Hepatocyte (in vitro differentiated cells): ENCODE data around the gene RAP1GAP2. TPM values are rescaled to one million over a fixed set of nuclear protein-coding genes. Genes with fewer than 3 reads are reported as not detected.
A peak's percentile ranks its signal among the peaks of the same experiment; 100 is the strongest.

ENCODE experiments used
- DNase-seq: peaks from one replicate; pipeline ENCODE4 v3.0.0-alpha.2; 2016; ENCODE audit warnings: low spot score
- H2AFZ ChIP-seq: fragments of 200-600 bp; sonication (generic); 2 replicates; pipeline ENCODE4 v1.6.0; 2016; ENCODE audit warnings: antibody characterized with exemption, mild to moderate bottlenecking
- H3K27ac ChIP-seq: fragments of 200-600 bp; sonication (generic); 2 replicates; pipeline ENCODE4 v1.5.1; 2016; ENCODE audit warnings: mild to moderate bottlenecking
- H3K27me3 ChIP-seq: fragments of 200-600 bp; sonication (generic); 2 replicates; pipeline ENCODE4 v1.6.1; 2016
- H3K36me3 ChIP-seq: fragments of 200-600 bp; sonication (generic); replicated peaks from 2 replicates; pipeline ENCODE4 v1.5.1; 2016; ENCODE audit warnings: low read depth; ENCODE audit not compliant: insufficient read depth
- H3K4me1 ChIP-seq: fragments of 200-600 bp; sonication (generic); 2 replicates; pipeline ENCODE4 v1.5.1; 2016; ENCODE audit warnings: mild to moderate bottlenecking, moderate library complexity; ENCODE audit not compliant: insufficient read depth
- H3K4me2 ChIP-seq: fragments of 200-600 bp; sonication (generic); 2 replicates; pipeline ENCODE4 v1.6.0; 2016
- H3K4me3 ChIP-seq: fragments of 200-600 bp; sonication (generic); 2 replicates; pipeline ENCODE4 v1.5.1; 2016; ENCODE audit warnings: mild to moderate bottlenecking
- H3K79me2 ChIP-seq: fragments of 200-600 bp; sonication (generic); 2 replicates; pipeline ENCODE4 v1.6.0; 2017; ENCODE audit warnings: mild to moderate bottlenecking
- H3K9me2 ChIP-seq: fragments of 200-600 bp; sonication (generic); replicated peaks from 2 replicates; pipeline ENCODE4 v1.6.0; 2017; ENCODE audit warnings: mild to moderate bottlenecking; ENCODE audit not compliant: insufficient read depth
- H3K9me3 ChIP-seq: fragments of 200-600 bp; sonication (generic); 2 replicates; pipeline ENCODE4 v1.5.1; 2016; ENCODE audit warnings: low read depth, mild to moderate bottlenecking
- H4K20me1 ChIP-seq: fragments of 200-600 bp; sonication (generic); 2 replicates; pipeline ENCODE4 v1.6.0; 2016; ENCODE audit warnings: mild to moderate bottlenecking; ENCODE audit not compliant: insufficient read depth, poor library complexity, severe bottlenecking
- CTCF ChIP-seq: fragments of 200-600 bp; sonication (generic); IDR thresholded peaks from 2 replicates; pipeline ENCODE4 v1.5.1; 2016; ENCODE audit warnings: antibody characterized with exemption, mild to moderate bottlenecking; ENCODE audit not compliant: poor library complexity
- EZH2 ChIP-seq: fragments of 200-600 bp; sonication (generic); IDR thresholded peaks from 2 replicates; pipeline ENCODE4 v1.6.1; 2016; ENCODE audit warnings: antibody characterized with exemption, mild to moderate bottlenecking, borderline replicate concordance
- EZH2phosphoT487 ChIP-seq: fragments of 200-600 bp; sonication (generic); IDR thresholded peaks from one replicate; pipeline ENCODE4 v1.6.1; 2018; ENCODE audit warnings: antibody characterized with exemption, mild to moderate bottlenecking, low read depth, moderate library complexity; ENCODE audit not compliant: unreplicated experiment, severe bottlenecking
- WGBS: methylation state at CpG from one replicate; pipeline ENCODE4 v1.1.6; 2016; ENCODE audit warnings: low lambda C conversion rate; ENCODE audit errors: missing lambda C conversion rate; 5-methylcytosine and 5-hydroxymethylcytosine counted together
- polyA plus RNA-seq: library from polyadenylated mRNA; unstranded; fragments of >200 nt; fragmentation: Nextera tagmentation; extraction: Ambion mirVana; gene quantifications from 2 replicates; pipeline ENCODE4 v1.2.1, GENCODE V29; 2016
- total RNA-seq: library from RNA; depleted of rRNA; stranded (reverse); fragments of >200 nt; gene quantifications from 2 replicates; pipeline ENCODE4 v1.2.3, GENCODE V29; 2014

The RAP1GAP2 gene
- total and polyA plus RNA-seq, 2 experiments from 2014 or later, result 3.0 to 10.0 TPM

GRCh38 chr17:2931876-2932275 lies 135.6 kb downstream of the RAP1GAP2 start:
- H3K27me3 ChIP-seq, result no peaks in the 10 kb centered on the region
- H3K27ac ChIP-seq, result no peak overlapping the region
- no peaks in the 10 kb centered on the region for H3K79me2 ChIP-seq
- peaks cover 9% of the 10 kb centered on the region for H3K4me1 ChIP-seq
- no peaks in the 10 kb centered on the region for H3K9me3 ChIP-seq
- 76% methylated on average over 10 of the region's 10 CpGs for WGBS
- H3K9me2 ChIP-seq, result no peaks in the 10 kb centered on the region
- DNase-seq, result no peak
- peak overlapping the region; percentile 62 for H3K4me2 ChIP-seq
- no peak for TF ChIP-seq EZH2phosphoT487
- no peak for TF ChIP-seq CTCF
- no peak for TF ChIP-seq EZH2
- no peaks in the 10 kb centered on the region for H3K36me3 ChIP-seq
- no peak overlapping the region for H3K4me3 ChIP-seq
- no peaks in the 10 kb centered on the region for H4K20me1 ChIP-seq
- no peak overlapping the region for H2AFZ ChIP-seq

GRCh38 chr17:2932946-2933345 lies 136.7 kb downstream of the RAP1GAP2 start:
- H3K9me3 ChIP-seq, result no peaks in the 10 kb centered on the region
- H3K4me2 ChIP-seq, result no peak overlapping the region
- H3K9me2 ChIP-seq, result no peaks in the 10 kb centered on the region
- H3K4me3 ChIP-seq, result no peak overlapping the region
- H2AFZ ChIP-seq, result no peak overlapping the region
- no peak overlapping the region for H3K27ac ChIP-seq
- no peak for DNase-seq
- H3K27me3 ChIP-seq, result no peaks in the 10 kb centered on the region
- no peaks in the 10 kb centered on the region for H3K36me3 ChIP-seq
- H3K79me2 ChIP-seq, result no peaks in the 10 kb centered on the region
- TF ChIP-seq CTCF (no peak), EZH2phosphoT487 (no peak), EZH2 (no peak)
- H4K20me1 ChIP-seq, result no peaks in the 10 kb centered on the region
- 77% methylated on average over 12 of the region's 12 CpGs for WGBS
- H3K4me1 ChIP-seq, result peaks cover 9% of the 10 kb centered on the region

- no peaks in the 10 kb centered on the region for H3K27me3 ChIP-seq
- WGBS, result 92% methylated on average over 11 of the region's 11 CpGs
- H3K79me2 ChIP-seq, result no peaks in the 10 kb centered on the region
- no peak overlapping the region for H2AFZ ChIP-seq
- H3K4me1 ChIP-seq, result peaks cover 9% of the 10 kb centered on the region
- no peak overlapping the region for H3K4me3 ChIP-seq
- H3K4me2 ChIP-seq, result no peak overlapping the region
- TF ChIP-seq EZH2 (no peak), CTCF (no peak), EZH2phosphoT487 (no peak)
- no peaks in the 10 kb centered on the region for H3K9me2 ChIP-seq
- no peaks in the 10 kb centered on the region for H4K20me1 ChIP-seq
- H3K9me3 ChIP-seq, result no peaks in the 10 kb centered on the region
- DNase-seq, result no peak
- no peak overlapping the region for H3K27ac ChIP-seq
- no peaks in the 10 kb centered on the region for H3K36me3 ChIP-seq
Observed at GRCh38 chr17:2933606-2934005, 137.4 kb downstream of the RAP1GAP2 start.

GRCh38 chr17:2935632-2936031 lies 139.4 kb downstream of the RAP1GAP2 start:
- WGBS, result 88% methylated on average over 21 of the region's 21 CpGs
- peaks cover 17% of the 10 kb centered on the region for H3K4me1 ChIP-seq
- no peaks in the 10 kb centered on the region for H3K79me2 ChIP-seq
- H4K20me1 ChIP-seq, result no peaks in the 10 kb centered on the region
- H3K36me3 ChIP-seq, result no peaks in the 10 kb centered on the region
- no peak overlapping the region for H3K4me3 ChIP-seq
- no peaks in the 10 kb centered on the region for H3K9me3 ChIP-seq
- no peak overlapping the region for H3K4me2 ChIP-seq
- no peaks in the 10 kb centered on the region for H3K27me3 ChIP-seq
- TF ChIP-seq EZH2 (no peak), EZH2phosphoT487 (no peak)
- no peaks in the 10 kb centered on the region for H3K9me2 ChIP-seq
- H2AFZ ChIP-seq, result no peak overlapping the region
- H3K27ac ChIP-seq, result no peak overlapping the region
- no peak for DNase-seq
